ENCODE measurements around the gene STRN4. TPM values are rescaled to one million over a fixed set of nuclear protein-coding genes. Genes with fewer than 3 reads are reported as not detected.

STRN4 gene
- total RNA-seq, 1 donor from 2014 or later = 69.1 TPM

GRCh38 chr19:46737761-46738171, 8.5 kb downstream of the STRN4 start:
- H3K4me3 ChIP-seq = no peak overlapping the region
- no peaks in the 10 kb centered on the region for H3K9me3 ChIP-seq
- H3K27ac ChIP-seq = peak overlapping the region; percentile 62
- no peak for DNase-seq
- H3K4me1 ChIP-seq = peaks cover 62% of the 10 kb centered on the region
- no peak for ATAC-seq
- TF ChIP-seq CTCF (IDR thresholded peaks at IDR 0.05) = no peak
- peaks cover 81% of the 10 kb centered on the region for H3K36me3 ChIP-seq
- intact Hi-C loops (cut with DNase I) = no loop called here
- no peaks in the 10 kb centered on the region for H3K27me3 ChIP-seq (ENCODE audit: low read depth)

- no peak for TF ChIP-seq CTCF (IDR thresholded peaks at IDR 0.05)
- ATAC-seq = no peak
- no peaks in the 10 kb centered on the region for H3K9me3 ChIP-seq
- intact Hi-C loops (cut with DNase I) = no loop called here
- H3K4me1 ChIP-seq = peaks cover 64% of the 10 kb centered on the region
- H3K27me3 ChIP-seq (ENCODE audit: low read depth) = no peaks in the 10 kb centered on the region
- H3K27ac ChIP-seq = peak overlapping the region; percentile 62
- H3K36me3 ChIP-seq = peaks cover 84% of the 10 kb centered on the region
- no peak overlapping the region for H3K4me3 ChIP-seq
- DNase-seq = no peak
Observed at GRCh38 chr19:46737298-46737654, 9.0 kb downstream of the STRN4 start.

- Histone ChIP-seq H3K4me3 (no peak overlapping the region), H3K9me3 (no peaks in the 10 kb centered on the region), H3K27ac (peak overlapping the region; percentile 49), H3K4me1 (peaks cover 66% of the 10 kb centered on the region), H3K36me3 (peaks cover 84% of the 10 kb centered on the region), H3K27me3 (ENCODE audit: low read depth) (no peaks in the 10 kb centered on the region)
- ATAC-seq (no peak), DNase-seq (no peak)
- TF ChIP-seq CTCF (IDR thresholded peaks at IDR 0.05) = no peak
- intact Hi-C loops (cut with DNase I) = no loop called here
Observed at GRCh38 chr19:46736531-46737297, 9.5 kb downstream of the STRN4 start.

- Histone ChIP-seq H3K9me3 (no peaks in the 10 kb centered on the region), H3K4me3 (no peak overlapping the region), H3K36me3 (peaks cover 100% of the 10 kb centered on the region), H3K27me3 (ENCODE audit: low read depth) (no peaks in the 10 kb centered on the region), H3K4me1 (peaks cover 68% of the 10 kb centered on the region), H3K27ac (peak overlapping the region; percentile 74)
- intact Hi-C loops (cut with DNase I) = no loop called here
- no peak for TF ChIP-seq CTCF (IDR thresholded peaks at IDR 0.05)
- DNase-seq = no peak
- no peak for ATAC-seq
Observed at GRCh38 chr19:46733690-46734292, 12.5 kb downstream of the STRN4 start.

- Histone ChIP-seq H3K4me3 (no peak overlapping the region), H3K36me3 (peaks cover 100% of the 10 kb centered on the region), H3K9me3 (no peaks in the 10 kb centered on the region), H3K4me1 (peaks cover 68% of the 10 kb centered on the region), H3K27ac (peak overlapping the region; percentile 74), H3K27me3 (ENCODE audit: low read depth) (no peaks in the 10 kb centered on the region)
- DNase-seq = peak; percentile 79
- TF ChIP-seq CTCF (IDR thresholded peaks at IDR 0.05) = no peak
- intact Hi-C loops (cut with DNase I) = no loop called here
- ATAC-seq = peak; percentile 46 to 72
Observed at GRCh38 chr19:46732966-46733689, 13.1 kb downstream of the STRN4 start.
